Peyer's patch (tissue), 4 donors: ENCODE results near the gene MAD1L1.

Experiments used
- POLR2A ChIP-seq, 2 donors: fragments of 450-650 bp; IDR thresholded peaks; one replicate each; pipeline ENCODE4 v1.5.1; 2017; ENCODE audit warnings: antibody characterized with exemption in 2 of 2, mild to moderate bottlenecking in 2 of 2, moderate library complexity in 2 of 2
- TF ChIP-seq, protein P1 (sequence below), 6 experiments: fragments of 450-650 bp in 4 of 6; fragments of 200-600 bp in 2 of 6; sonication (generic) in 1 of 6; IDR thresholded peaks; one replicate each; pipeline ENCODE4 v1.5.1; 2017 to 2019; ENCODE audit warnings: antibody characterized with exemption in 6 of 6, mild to moderate bottlenecking in 3 of 6, moderate library complexity in 1 of 6

DNA sequence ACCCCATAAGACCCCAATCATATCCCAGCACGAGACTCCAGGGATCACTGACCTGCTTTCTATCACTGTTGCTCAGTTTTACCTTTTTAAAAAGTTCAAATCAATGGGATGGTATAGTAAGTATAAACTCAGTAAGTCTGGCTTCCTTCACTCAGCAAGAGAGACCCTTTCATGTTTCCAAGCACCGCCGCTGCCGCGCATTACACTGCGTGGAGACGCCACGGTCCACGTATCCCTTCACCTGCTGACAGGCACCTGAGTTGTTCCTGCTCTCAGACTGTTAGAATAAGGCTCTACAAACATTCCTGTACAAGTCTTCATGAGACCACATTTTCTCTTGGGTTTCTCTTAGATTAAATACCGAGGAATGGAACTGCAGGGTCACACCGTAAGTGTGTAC is 28.3 kb downstream of the MAD1L1 start:
- TF ChIP-seq, protein P1, sequence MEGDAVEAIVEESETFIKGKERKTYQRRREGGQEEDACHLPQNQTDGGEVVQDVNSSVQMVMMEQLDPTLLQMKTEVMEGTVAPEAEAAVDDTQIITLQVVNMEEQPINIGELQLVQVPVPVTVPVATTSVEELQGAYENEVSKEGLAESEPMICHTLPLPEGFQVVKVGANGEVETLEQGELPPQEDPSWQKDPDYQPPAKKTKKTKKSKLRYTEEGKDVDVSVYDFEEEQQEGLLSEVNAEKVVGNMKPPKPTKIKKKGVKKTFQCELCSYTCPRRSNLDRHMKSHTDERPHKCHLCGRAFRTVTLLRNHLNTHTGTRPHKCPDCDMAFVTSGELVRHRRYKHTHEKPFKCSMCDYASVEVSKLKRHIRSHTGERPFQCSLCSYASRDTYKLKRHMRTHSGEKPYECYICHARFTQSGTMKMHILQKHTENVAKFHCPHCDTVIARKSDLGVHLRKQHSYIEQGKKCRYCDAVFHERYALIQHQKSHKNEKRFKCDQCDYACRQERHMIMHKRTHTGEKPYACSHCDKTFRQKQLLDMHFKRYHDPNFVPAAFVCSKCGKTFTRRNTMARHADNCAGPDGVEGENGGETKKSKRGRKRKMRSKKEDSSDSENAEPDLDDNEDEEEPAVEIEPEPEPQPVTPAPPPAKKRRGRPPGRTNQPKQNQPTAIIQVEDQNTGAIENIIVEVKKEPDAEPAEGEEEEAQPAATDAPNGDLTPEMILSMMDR (IDR thresholded peaks at IDR 0.05) = no peak
- TF ChIP-seq POLR2A (IDR thresholded peaks at IDR 0.05) = no peak
